ENCODE results near the gene STOM. TPM values are rescaled to one million over a fixed set of nuclear protein-coding genes. Genes with fewer than 3 reads are reported as not detected.

STOM gene
- total RNA-seq, 1 experiment from 2014 or later, result 33.1 TPM

- no peaks in the 10 kb centered on the region for H3K9me3 ChIP-seq
- peaks cover 7% of the 10 kb centered on the region for H3K36me3 ChIP-seq (ENCODE audit: control insufficient read depth, insufficient read depth, low read length)
- H3K27me3 Mint-ChIP-seq (ENCODE audit: insufficient read depth, unreplicated experiment), result no peaks in the 10 kb centered on the region
- no peak overlapping the region for H3K4me3 Mint-ChIP-seq (ENCODE audit: unreplicated experiment)
- H3K4me1 ChIP-seq, result peaks cover 20% of the 10 kb centered on the region; the same call in 1 of the 2 replicates
- ChIA-PET CTCF (interaction anchor here (1.1 kb wide), 1 partner anchor 35 kb away, joined by 6 read pairs; no protein-coding TSS in a partner anchor), POLR2A (no interaction called here)
- no peak overlapping the region for H3K4me3 ChIP-seq (ENCODE audit: low read depth, low read length)
- TF ChIP-seq, protein P1, sequence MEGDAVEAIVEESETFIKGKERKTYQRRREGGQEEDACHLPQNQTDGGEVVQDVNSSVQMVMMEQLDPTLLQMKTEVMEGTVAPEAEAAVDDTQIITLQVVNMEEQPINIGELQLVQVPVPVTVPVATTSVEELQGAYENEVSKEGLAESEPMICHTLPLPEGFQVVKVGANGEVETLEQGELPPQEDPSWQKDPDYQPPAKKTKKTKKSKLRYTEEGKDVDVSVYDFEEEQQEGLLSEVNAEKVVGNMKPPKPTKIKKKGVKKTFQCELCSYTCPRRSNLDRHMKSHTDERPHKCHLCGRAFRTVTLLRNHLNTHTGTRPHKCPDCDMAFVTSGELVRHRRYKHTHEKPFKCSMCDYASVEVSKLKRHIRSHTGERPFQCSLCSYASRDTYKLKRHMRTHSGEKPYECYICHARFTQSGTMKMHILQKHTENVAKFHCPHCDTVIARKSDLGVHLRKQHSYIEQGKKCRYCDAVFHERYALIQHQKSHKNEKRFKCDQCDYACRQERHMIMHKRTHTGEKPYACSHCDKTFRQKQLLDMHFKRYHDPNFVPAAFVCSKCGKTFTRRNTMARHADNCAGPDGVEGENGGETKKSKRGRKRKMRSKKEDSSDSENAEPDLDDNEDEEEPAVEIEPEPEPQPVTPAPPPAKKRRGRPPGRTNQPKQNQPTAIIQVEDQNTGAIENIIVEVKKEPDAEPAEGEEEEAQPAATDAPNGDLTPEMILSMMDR (IDR thresholded peaks at IDR 0.05; ENCODE audit: insufficient read depth in 1 of 2, low read depth in 1 of 2, low read length in 1 of 2, severe bottlenecking in 1 of 2, unreplicated experiment in 1 of 2), result no peak
- no peaks in the 10 kb centered on the region for H3K9me3 Mint-ChIP-seq (ENCODE audit: unreplicated experiment)
- peaks cover 52% of the 10 kb centered on the region for H3K36me3 Mint-ChIP-seq (ENCODE audit: insufficient read depth, unreplicated experiment)
- peaks cover 11% of the 10 kb centered on the region for H3K4me1 Mint-ChIP-seq (ENCODE audit: low read depth, unreplicated experiment)
- intact Hi-C loops (cut with micrococcal nuclease; ENCODE audit: unreplicated experiment), result loop anchor here (1.0 kb wide), 1 partner anchor 50 kb away; no protein-coding TSS in a partner anchor
- DNase-seq, result peak in 1 of 2 experiments; percentile 52
- no peaks in the 10 kb centered on the region for H3K27me3 ChIP-seq (replicated peaks; ENCODE audit: control insufficient read depth, insufficient read depth, low read length)
- peak overlapping the region; percentile 43 for H3K27ac Mint-ChIP-seq (ENCODE audit: unreplicated experiment)
- BruUV-seq (replicated peaks), result TSS peak; percentile 63
Measured at GRCh38 chr9:121322037-121322736, 47.9 kb downstream of the STOM start.

- Mint-ChIP-seq H3K4me1 (ENCODE audit: low read depth, unreplicated experiment) (peaks cover 11% of the 10 kb centered on the region), H3K4me3 (ENCODE audit: unreplicated experiment) (no peak overlapping the region), H3K27me3 (ENCODE audit: insufficient read depth, unreplicated experiment) (no peaks in the 10 kb centered on the region), H3K27ac (ENCODE audit: unreplicated experiment) (no peak overlapping the region), H3K36me3 (ENCODE audit: insufficient read depth, unreplicated experiment) (peaks cover 52% of the 10 kb centered on the region), H3K9me3 (ENCODE audit: unreplicated experiment) (no peaks in the 10 kb centered on the region)
- peaks cover 7% of the 10 kb centered on the region for H3K36me3 ChIP-seq (ENCODE audit: control insufficient read depth, insufficient read depth, low read length)
- H3K27me3 ChIP-seq (replicated peaks; ENCODE audit: control insufficient read depth, insufficient read depth, low read length), result no peaks in the 10 kb centered on the region
- H3K9me3 ChIP-seq, result no peaks in the 10 kb centered on the region
- BruUV-seq (replicated peaks), result no TSS peak
- ChIA-PET POLR2A (interaction anchor here (1.1 kb wide), 1 partner anchor 33 kb away, joined by 3 read pairs; no protein-coding TSS in a partner anchor), CTCF (interaction anchor here (1.0 to 2.0 kb wide), 3 partner anchors 34 to 43 kb away, joined by 3 to 23 read pairs (median 13); no protein-coding TSS in a partner anchor)
- intact Hi-C loops (cut with micrococcal nuclease; ENCODE audit: unreplicated experiment), result no loop called here
- peaks cover 12% of the 10 kb centered on the region; the same call in 1 of the 2 replicates for H3K4me1 ChIP-seq
- DNase-seq, result no peak
- TF ChIP-seq, protein P1 (IDR thresholded peaks at IDR 0.05; ENCODE audit: insufficient read depth in 1 of 2, low read depth in 1 of 2, low read length in 1 of 2, severe bottlenecking in 1 of 2, unreplicated experiment in 1 of 2), result no peak
- H3K4me3 ChIP-seq (ENCODE audit: low read depth, low read length), result no peak overlapping the region
Measured at GRCh38 chr9:121321016-121321503, 49.0 kb downstream of the STOM start.

- Mint-ChIP-seq H3K9me3 (ENCODE audit: unreplicated experiment) (no peaks in the 10 kb centered on the region), H3K4me3 (ENCODE audit: unreplicated experiment) (no peak overlapping the region), H3K27me3 (ENCODE audit: insufficient read depth, unreplicated experiment) (no peaks in the 10 kb centered on the region), H3K4me1 (ENCODE audit: low read depth, unreplicated experiment) (peaks cover 11% of the 10 kb centered on the region), H3K27ac (ENCODE audit: unreplicated experiment) (peak overlapping the region; percentile 40), H3K36me3 (ENCODE audit: insufficient read depth, unreplicated experiment) (peaks cover 44% of the 10 kb centered on the region)
- H3K27me3 ChIP-seq (replicated peaks; ENCODE audit: control insufficient read depth, insufficient read depth, low read length), result no peaks in the 10 kb centered on the region
- H3K36me3 ChIP-seq (ENCODE audit: control insufficient read depth, insufficient read depth, low read length), result peaks cover 7% of the 10 kb centered on the region
- H3K4me3 ChIP-seq (ENCODE audit: low read depth, low read length), result no peak overlapping the region
- DNase-seq, result no peak
- intact Hi-C loops (cut with micrococcal nuclease; ENCODE audit: unreplicated experiment), result no loop called here
- no peaks in the 10 kb centered on the region for H3K9me3 ChIP-seq
- ChIA-PET CTCF (interaction anchor here (0.7 to 2.2 kb wide), 15 partner anchors 13 to 290 kb away, joined by 3 to 23 read pairs (median 5); partner anchors contain the start of gene GSN), POLR2A (interaction anchor here (0.7 kb wide), 2 partner anchors 30 to 277 kb away, joined by 3 read pairs; no protein-coding TSS in a partner anchor)
- peaks cover 9% of the 10 kb centered on the region; the same call in 1 of the 2 replicates for H3K4me1 ChIP-seq
- TF ChIP-seq, protein P1 (IDR thresholded peaks at IDR 0.05; ENCODE audit: insufficient read depth in 1 of 2, low read depth in 1 of 2, low read length in 1 of 2, severe bottlenecking in 1 of 2, unreplicated experiment in 1 of 2), result no peak
- no TSS peak for BruUV-seq (replicated peaks)
Measured at GRCh38 chr9:121319383-121319780, 50.7 kb downstream of the STOM start.
